Measurements from ENCODE around the gene SYDE1. TPM values are rescaled to one million over a fixed set of nuclear protein-coding genes. Genes with fewer than 3 reads are reported as not detected.

Gene SYDE1
- total RNA-seq, 4 donors from 2014 or later = 41.7 to 100 (median 52.4) TPM

- ATAC-seq = no peak
- H3K36me3 ChIP-seq = peaks cover 0 to 56% of the 10 kb centered on the region in 2 donors
- peaks cover 0 to 9% (median 0%) of the 10 kb centered on the region in 3 donors for H3K9me3 ChIP-seq
- peak overlapping the region in 1 of 2 donors; percentile 97 for H3K4me3 ChIP-seq
- H3K27me3 ChIP-seq = no peaks in the 10 kb centered on the region
- WGBS, 2 donors (ENCODE audit: low coverage in 1 of 2) = 74% methylated on average over 3 of the region's 21 CpGs; no CpG with 5 or more reads in 1 of the 2 donors
- H3K4me1 ChIP-seq = peaks cover 0 to 25% (median 5%) of the 10 kb centered on the region in 3 donors
- TF ChIP-seq POLR2A (IDR thresholded peaks at IDR 0.05) (no peak), CTCF (IDR thresholded peaks at IDR 0.05) (no peak), POLR2AphosphoS5 (IDR thresholded peaks at IDR 0.05) (no peak), EP300 (IDR thresholded peaks at IDR 0.05) (no peak)
- H3K27ac ChIP-seq = peak overlapping the region in 3 of 4 donors; percentile 91 to 97 (median 95)
These were observed 1.9 kb downstream of the SYDE1 start for GRCh38 chr19:15108845-15109767.

- H3K4me3 ChIP-seq = no peak overlapping the region
- peak overlapping the region in 2 of 4 donors; percentile 95 to 97 for H3K27ac ChIP-seq
- TF ChIP-seq POLR2AphosphoS5 (IDR thresholded peaks at IDR 0.05) = no peak
- TF ChIP-seq POLR2A (IDR thresholded peaks at IDR 0.05) = no peak
- TF ChIP-seq EP300 (IDR thresholded peaks at IDR 0.05) = no peak
- TF ChIP-seq CTCF (IDR thresholded peaks at IDR 0.05) = no peak
- H3K9me3 ChIP-seq = peaks cover 0 to 2% (median 0%) of the 10 kb centered on the region in 3 donors
- no peak for ATAC-seq
- peaks cover 0 to 33% (median 5%) of the 10 kb centered on the region in 3 donors for H3K4me1 ChIP-seq
- no CpG with 5 or more reads among the region's 49 CpGs for WGBS, 2 donors (ENCODE audit: low coverage in 1 of 2)
- H3K36me3 ChIP-seq = peaks cover 0 to 64% of the 10 kb centered on the region in 2 donors
- no peaks in the 10 kb centered on the region for H3K27me3 ChIP-seq
These were observed 2.7 kb downstream of the SYDE1 start for GRCh38 chr19:15109768-15110417.

GRCh38 chr19:15110418-15110815, 3.2 kb downstream of the SYDE1 start:
- no peak for TF ChIP-seq POLR2AphosphoS5 (IDR thresholded peaks at IDR 0.05)
- TF ChIP-seq CTCF (IDR thresholded peaks at IDR 0.05) = no peak
- no peak for TF ChIP-seq POLR2A (IDR thresholded peaks at IDR 0.05)
- no peak for TF ChIP-seq EP300 (IDR thresholded peaks at IDR 0.05)
- Histone ChIP-seq H3K27me3 (no peaks in the 10 kb centered on the region), H3K4me3 (no peak overlapping the region), H3K9me3 (no peaks in the 10 kb centered on the region), H3K27ac (no peak overlapping the region), H3K4me1 (peaks cover 0 to 38% (median 11%) of the 10 kb centered on the region in 3 donors), H3K36me3 (peaks cover 0 to 70% of the 10 kb centered on the region in 2 donors)
- no peak for ATAC-seq
- WGBS, 2 donors (ENCODE audit: low coverage in 1 of 2) = no CpG with 5 or more reads among the region's 17 CpGs

- no peak overlapping the region for H3K27ac ChIP-seq
- H3K36me3 ChIP-seq = peaks cover 0 to 83% of the 10 kb centered on the region in 2 donors
- no peaks in the 10 kb centered on the region for H3K27me3 ChIP-seq
- TF ChIP-seq CTCF (IDR thresholded peaks at IDR 0.05) (no peak), POLR2AphosphoS5 (IDR thresholded peaks at IDR 0.05) (no peak)
- no peak overlapping the region for H3K4me3 ChIP-seq
- no peak for ATAC-seq
- no peaks in the 10 kb centered on the region for H3K9me3 ChIP-seq
- WGBS, 2 donors (ENCODE audit: low coverage in 1 of 2) = 89% methylated on average over 1 of the region's 1 CpG; no CpG with 5 or more reads in 1 of the 2 donors
- H3K4me1 ChIP-seq = peaks cover 0 to 41% (median 11%) of the 10 kb centered on the region in 3 donors
These were observed 4.6 kb downstream of the SYDE1 start for GRCh38 chr19:15111758-15112157.

All from gastroesophageal sphincter (tissue), 4 donors.